Endometrium (tissue), 2 donors: ENCODE data around the gene CTNNA1.
"Not testable (repeated sequence)": the region's sequence is repeated elsewhere in the genome, so short reads cannot be mapped to it uniquely, and the experiment has no call there.

Source experiments
- FAIRE-seq: peaks from 2 replicates; lab custom pipeline; 2012; peaks lifted over from hg19 to GRCh38; lab: Jason Lieb, UNC
- donor health status: control.
- donor health status: control.

Gene CTNNA1

GRCh38 chr5:138757061-138757776 lies 4.0 kb downstream of the CTNNA1 start:
- no peak for FAIRE-seq

- FAIRE-seq = no peak
Measured at GRCh38 chr5:138760448-138761110, 7.4 kb downstream of the CTNNA1 start.

GRCh38 chr5:138761115-138761514 lies 7.9 kb downstream of the CTNNA1 start:
- FAIRE-seq = not testable (repeated sequence)

GRCh38 chr5:138761670-138762069 lies 8.4 kb downstream of the CTNNA1 start:
- FAIRE-seq = not testable (repeated sequence)

GRCh38 chr5:138762110-138762509 lies 8.9 kb downstream of the CTNNA1 start:
- FAIRE-seq = no peak

GRCh38 chr5:138763037-138763778 lies 10.0 kb downstream of the CTNNA1 start:
- no peak for FAIRE-seq

GRCh38 chr5:138770291-138770690 lies 17.1 kb downstream of the CTNNA1 start:
- FAIRE-seq = no peak

- FAIRE-seq = no peak
Measured at GRCh38 chr5:138770977-138771376, 17.8 kb downstream of the CTNNA1 start.

- FAIRE-seq = no peak
Measured at GRCh38 chr5:138772986-138773594, 19.9 kb downstream of the CTNNA1 start.

- FAIRE-seq = not testable (repeated sequence)
Measured at GRCh38 chr5:138773624-138774023, 20.4 kb downstream of the CTNNA1 start.

GRCh38 chr5:138775034-138775433 lies 21.8 kb downstream of the CTNNA1 start:
- no peak for FAIRE-seq

GRCh38 chr5:138778234-138778633 lies 25.0 kb downstream of the CTNNA1 start:
- FAIRE-seq = no peak

- no peak for FAIRE-seq
Measured at GRCh38 chr5:138783976-138784375, 30.8 kb downstream of the CTNNA1 start.

GRCh38 chr5:138784590-138784989 lies 31.4 kb downstream of the CTNNA1 start:
- no peak for FAIRE-seq

- no peak for FAIRE-seq
Measured at GRCh38 chr5:138789771-138790242, 36.6 kb downstream of the CTNNA1 start.

GRCh38 chr5:138790684-138791083 lies 37.5 kb downstream of the CTNNA1 start:
- no peak for FAIRE-seq

- FAIRE-seq = no peak
Measured at GRCh38 chr5:138792195-138792790, 39.1 kb downstream of the CTNNA1 start.

- no peak for FAIRE-seq
Measured at GRCh38 chr5:138793575-138793974, 40.4 kb downstream of the CTNNA1 start.

GRCh38 chr5:138803285-138803684 lies 50.1 kb downstream of the CTNNA1 start:
- no peak for FAIRE-seq

- FAIRE-seq = no peak
Measured at GRCh38 chr5:138803935-138804334, 50.7 kb downstream of the CTNNA1 start.

- no peak for FAIRE-seq
Measured at GRCh38 chr5:138805096-138805495, 51.9 kb downstream of the CTNNA1 start.

GRCh38 chr5:138807182-138807581 lies 54.0 kb downstream of the CTNNA1 start:
- no peak for FAIRE-seq
